ENCODE data around the gene NAPG. TPM values are rescaled to one million over a fixed set of nuclear protein-coding genes. Genes with fewer than 3 reads are reported as not detected.
"Not testable (repeated sequence)": the region's sequence is repeated elsewhere in the genome, so short reads cannot be mapped to it uniquely, and the experiment has no call there.

NAPG gene
- total RNA-seq, 2 experiments from 2014 or later, result 35.8 to 36.9 TPM

DNA sequence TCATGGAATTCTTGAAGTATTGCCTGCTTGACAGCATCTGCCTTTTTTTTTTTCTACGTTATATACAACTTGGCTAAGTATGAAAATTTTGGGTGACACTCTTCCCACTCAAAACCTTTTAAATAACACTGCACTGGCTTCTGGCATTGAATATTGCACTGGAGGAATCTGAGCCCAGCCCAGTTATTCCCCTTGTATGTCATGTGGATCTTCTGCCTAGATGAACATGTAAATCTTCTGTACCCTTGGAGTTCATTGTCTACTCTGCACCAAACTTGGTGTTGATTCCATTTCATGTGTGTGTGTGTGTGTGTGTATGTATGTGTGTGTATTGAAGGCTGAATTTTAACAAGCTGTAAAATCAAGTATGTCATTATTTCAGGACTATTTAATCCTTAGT, 59.4 kb downstream of the NAPG start:
- Mint-ChIP-seq H3K27me3 (peaks cover 1% of the 10 kb centered on the region), H3K4me3 (no peak overlapping the region), H3K9me3 (peaks cover 2% of the 10 kb centered on the region), H3K36me3 (ENCODE audit: low read depth) (peaks cover 1% of the 10 kb centered on the region), H3K27ac (no peak overlapping the region), H3K4me1 (no peaks in the 10 kb centered on the region)
- DNase-seq, result no peak
- CTCF ChIA-PET, result interaction anchor here (2.9 kb wide), 1 partner anchor 25 kb away, joined by 8 read pairs; no protein-coding TSS in a partner anchor
- POLR2A ChIA-PET, result no interaction called here

DNA sequence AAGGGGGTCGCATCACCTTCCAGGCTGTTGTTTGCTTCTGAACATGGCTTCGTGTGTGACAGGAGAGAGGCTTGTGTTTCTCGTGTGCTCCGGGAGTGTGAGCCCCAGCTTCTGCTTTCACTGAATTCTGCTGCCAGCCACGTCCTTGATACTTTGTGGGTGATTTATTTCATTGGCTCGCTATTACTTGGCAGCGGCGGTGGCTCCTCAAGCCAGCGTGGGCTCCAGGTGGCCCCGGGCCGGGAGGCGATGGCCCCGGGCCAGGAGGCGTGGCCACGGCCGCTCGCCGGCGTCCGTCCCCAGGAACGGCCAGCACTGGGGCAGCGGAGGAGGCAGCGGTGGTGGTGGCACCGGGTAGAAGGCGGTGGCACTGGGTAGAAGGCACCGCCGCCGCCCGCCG, 63.1 kb downstream of the NAPG start:
- no peak overlapping the region for H3K4me3 Mint-ChIP-seq
- no peak overlapping the region for H3K27ac Mint-ChIP-seq
- CTCF ChIA-PET, result no interaction called here
- H3K9me3 Mint-ChIP-seq, result peaks cover 5% of the 10 kb centered on the region
- peaks cover 3% of the 10 kb centered on the region for H3K4me1 Mint-ChIP-seq
- no peak for DNase-seq
- POLR2A ChIA-PET, result no interaction called here
- H3K36me3 Mint-ChIP-seq (ENCODE audit: low read depth), result no peaks in the 10 kb centered on the region
- H3K27me3 Mint-ChIP-seq, result peaks cover 1% of the 10 kb centered on the region

DNA sequence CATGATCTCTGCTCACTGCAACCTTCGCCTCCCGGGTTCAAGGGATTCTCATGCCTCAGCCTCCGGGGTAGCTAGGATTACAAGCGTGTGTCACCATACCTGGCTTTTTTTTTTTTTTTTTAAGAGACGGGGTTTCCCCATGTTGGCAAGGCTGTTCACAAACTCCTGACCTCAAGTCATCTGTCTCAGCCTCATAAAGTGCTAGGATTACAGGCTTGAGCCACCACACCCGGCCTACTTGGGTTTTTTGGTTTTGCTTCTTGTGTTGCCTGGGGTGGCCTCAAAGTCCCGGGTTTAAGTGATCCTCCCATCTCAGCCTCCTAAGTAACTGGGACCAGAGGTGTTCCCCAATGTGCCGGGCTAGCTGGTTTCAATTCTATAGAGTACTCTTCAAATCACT, 64.6 kb downstream of the NAPG start:
- Mint-ChIP-seq H3K9me3 (peaks cover 5% of the 10 kb centered on the region), H3K4me1 (peaks cover 3% of the 10 kb centered on the region), H3K27me3 (no peaks in the 10 kb centered on the region), H3K36me3 (ENCODE audit: low read depth) (no peaks in the 10 kb centered on the region), H3K27ac (no peak overlapping the region), H3K4me3 (no peak overlapping the region)
- no peak for DNase-seq
- ChIA-PET CTCF (no interaction called here), POLR2A (no interaction called here)

DNA sequence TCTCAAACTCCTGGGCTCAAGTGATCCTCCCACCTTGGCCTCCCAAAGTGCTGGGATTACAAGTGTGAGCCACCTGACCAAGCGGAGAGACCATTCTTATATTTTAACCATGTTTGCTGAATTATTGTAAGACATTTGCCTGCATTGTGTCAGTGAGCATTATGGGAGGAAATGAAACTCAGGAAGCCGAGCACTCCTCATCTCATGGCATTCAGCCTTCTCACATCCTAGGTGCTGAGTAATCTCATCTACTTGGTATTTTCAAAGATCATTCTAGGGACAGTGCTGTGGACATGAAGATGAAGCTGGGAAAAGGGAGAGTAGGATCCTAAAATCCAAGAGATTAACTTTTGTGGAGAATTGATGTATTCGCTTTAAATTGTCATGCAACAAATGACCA, 66.1 kb downstream of the NAPG start:
- no peak overlapping the region for H3K27ac Mint-ChIP-seq
- ChIA-PET POLR2A (no interaction called here), CTCF (no interaction called here)
- no peak overlapping the region for H3K4me3 Mint-ChIP-seq
- peaks cover 5% of the 10 kb centered on the region for H3K9me3 Mint-ChIP-seq
- peaks cover 3% of the 10 kb centered on the region for H3K4me1 Mint-ChIP-seq
- no peaks in the 10 kb centered on the region for H3K36me3 Mint-ChIP-seq (ENCODE audit: low read depth)
- DNase-seq, result no peak
- no peaks in the 10 kb centered on the region for H3K27me3 Mint-ChIP-seq

DNA sequence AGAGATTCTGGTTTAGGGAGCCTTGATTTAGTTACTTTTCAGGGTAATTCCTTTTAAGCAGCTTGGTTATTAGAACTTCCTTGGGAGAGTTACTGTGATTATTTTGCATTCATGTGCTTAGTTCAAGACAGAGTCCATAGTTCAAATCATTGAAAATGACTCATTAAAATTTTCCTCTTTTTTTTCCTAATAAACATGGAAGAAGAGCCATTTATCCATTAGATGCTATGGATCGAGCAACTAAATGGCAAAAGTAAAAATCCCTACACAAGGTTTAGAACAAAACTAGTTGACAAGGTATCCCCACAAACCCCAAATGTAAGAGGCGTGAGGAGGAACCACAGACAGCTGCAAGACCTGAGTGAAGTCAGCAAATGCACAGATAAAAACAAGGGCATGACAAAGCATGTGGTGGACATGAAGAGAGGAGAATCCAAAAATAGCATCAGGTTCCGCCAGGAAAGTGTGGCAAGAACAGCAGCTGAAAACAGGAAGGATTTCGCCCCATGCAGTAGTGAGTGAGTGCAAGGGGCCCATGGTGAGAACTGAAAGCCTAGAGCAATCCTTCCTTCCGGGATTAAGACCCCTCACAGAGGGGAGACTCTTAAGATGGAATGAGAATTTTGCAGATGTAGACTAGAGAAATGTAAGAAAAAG, 67.7 kb downstream of the NAPG start:
- CTCF ChIA-PET, result interaction anchor here (1.5 kb wide), 1 partner anchor 33 kb away, joined by 3 read pairs; no protein-coding TSS in a partner anchor
- H3K4me3 Mint-ChIP-seq; POLR2A ChIA-PET; DNase-seq; H3K9me3 Mint-ChIP-seq; H3K27me3 Mint-ChIP-seq; H3K27ac Mint-ChIP-seq; H3K4me1 Mint-ChIP-seq; H3K36me3 Mint-ChIP-seq (ENCODE audit: low read depth): not testable (repeated sequence)

DNA sequence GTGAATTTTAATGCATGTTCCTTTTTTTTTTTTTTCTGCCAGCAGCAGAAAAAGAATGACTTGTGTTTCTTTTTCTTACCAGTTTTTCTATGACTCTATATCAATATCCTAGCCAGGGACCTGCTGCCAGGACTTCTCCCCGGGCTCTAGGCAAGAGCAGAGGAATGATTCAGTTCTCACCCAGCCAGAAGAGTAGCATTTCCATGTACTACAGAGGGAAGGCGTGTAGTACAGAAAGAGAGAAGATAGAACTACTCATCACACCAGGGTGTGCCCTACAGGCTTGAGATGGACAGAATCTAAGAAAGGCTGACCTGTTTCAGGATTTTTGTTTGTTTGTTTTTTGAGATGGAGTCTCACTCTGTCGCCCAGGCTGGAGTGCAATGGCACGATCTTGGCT, 70.1 kb downstream of the NAPG start:
- H3K4me1 Mint-ChIP-seq; CTCF ChIA-PET; H3K9me3 Mint-ChIP-seq; DNase-seq; H3K27ac Mint-ChIP-seq; H3K4me3 Mint-ChIP-seq; H3K27me3 Mint-ChIP-seq; H3K36me3 Mint-ChIP-seq (ENCODE audit: low read depth); POLR2A ChIA-PET: not testable (repeated sequence)

DNA sequence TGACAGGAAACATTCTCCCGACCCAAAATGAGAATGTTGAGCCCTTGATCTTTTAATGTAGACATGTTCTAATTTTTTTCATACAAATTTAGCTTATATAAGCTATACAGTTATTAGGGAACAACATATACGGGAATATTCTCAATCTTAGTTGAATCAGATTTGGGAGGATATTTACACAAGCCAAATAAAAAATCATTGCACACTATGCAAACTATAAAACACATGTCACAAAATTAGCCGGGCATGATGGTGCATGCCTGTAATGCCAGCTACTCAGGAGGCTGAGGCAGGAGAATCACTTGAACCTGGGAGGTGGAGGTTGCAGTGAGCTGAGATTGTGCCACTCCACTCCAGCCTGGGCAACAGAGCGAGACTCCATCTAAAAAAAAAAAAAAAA, 71.9 kb downstream of the NAPG start:
- POLR2A ChIA-PET; H3K27ac Mint-ChIP-seq; H3K9me3 Mint-ChIP-seq; H3K4me1 Mint-ChIP-seq; H3K4me3 Mint-ChIP-seq; H3K36me3 Mint-ChIP-seq (ENCODE audit: low read depth); DNase-seq; H3K27me3 Mint-ChIP-seq; CTCF ChIA-PET: not testable (repeated sequence)

DNA sequence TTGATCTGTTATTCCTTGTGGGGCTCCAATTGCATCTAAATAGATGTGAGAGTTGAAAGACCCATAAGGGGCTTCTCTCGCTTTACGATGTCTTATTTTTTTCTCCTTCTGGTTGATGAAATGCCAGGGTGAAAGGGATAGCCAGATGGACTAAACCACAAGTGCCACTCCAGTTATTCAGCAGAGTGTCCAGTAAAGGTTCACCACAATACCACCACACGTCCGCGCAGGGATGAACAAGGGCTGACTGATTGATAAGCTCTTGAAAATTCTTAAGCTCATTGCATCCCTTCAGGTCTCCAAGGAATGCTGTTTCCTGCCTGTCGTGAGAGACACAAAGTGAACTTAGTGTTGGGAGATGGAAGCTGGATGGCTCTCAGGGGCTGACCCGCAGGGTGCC, 74.9 kb downstream of the NAPG start:
- H3K9me3 Mint-ChIP-seq; H3K4me3 Mint-ChIP-seq; POLR2A ChIA-PET; CTCF ChIA-PET; H3K27ac Mint-ChIP-seq; DNase-seq; H3K36me3 Mint-ChIP-seq (ENCODE audit: low read depth); H3K27me3 Mint-ChIP-seq; H3K4me1 Mint-ChIP-seq: not testable (repeated sequence)

Other genes starting within 250 kb of the NAPG start
- gene APCDD1, start 71.4 kb upstream of the NAPG start, total RNA-seq, result not detected